HEK293 (cell line): ENCODE data around the gene STARD8.

ENCODE experiments used
- GLI2 ChIP-seq: fragments of 450-650 bp; formaldehyde crosslinking; IDR thresholded peaks from 2 replicates; pipeline ENCODE4; 2017; ENCODE audit warnings: missing biosample characterization, missing genetic modification characterization, low read depth, borderline replicate concordance
- GLIS2 ChIP-seq: fragments of 450-650 bp; formaldehyde crosslinking; IDR thresholded peaks from 2 replicates; pipeline ENCODE4 v1.5.1; 2016; ENCODE audit warnings: missing biosample characterization, missing genetic modification characterization
- HOXC10 ChIP-seq: sonication (generic); formaldehyde crosslinking; IDR thresholded peaks from 2 replicates; pipeline ENCODE4 v1.8.1; 2023; ENCODE audit warnings: mild to moderate bottlenecking, missing genetic modification reagents
- KLF10 ChIP-seq: fragments of 450-650 bp; IDR thresholded peaks from 2 replicates; pipeline ENCODE4 v1.5.1; 2018; ENCODE audit warnings: missing biosample characterization, mild to moderate bottlenecking, missing genetic modification characterization
- KLF7 ChIP-seq: fragments of 450-650 bp; formaldehyde crosslinking; IDR thresholded peaks from 2 replicates; pipeline ENCODE4 v1.5.1; 2016; ENCODE audit warnings: missing biosample characterization, missing genetic modification characterization, borderline replicate concordance
- KLF8 ChIP-seq: fragments of 450-650 bp; formaldehyde crosslinking; IDR thresholded peaks from 2 replicates; pipeline ENCODE4 v1.5.1; 2016; ENCODE audit warnings: missing biosample characterization, missing genetic modification characterization
- OSR2 ChIP-seq: fragments of 450-650 bp; formaldehyde crosslinking; IDR thresholded peaks from 2 replicates; pipeline ENCODE4 v1.5.1; 2016; ENCODE audit warnings: missing biosample characterization, missing genetic modification characterization
- SCRT1 ChIP-seq: fragments of 450-650 bp; formaldehyde crosslinking; IDR thresholded peaks from 2 replicates; pipeline ENCODE4 v1.5.1; 2016; ENCODE audit warnings: missing biosample characterization, missing genetic modification characterization, borderline replicate concordance
- SP3 ChIP-seq: fragments of 450-650 bp; formaldehyde crosslinking; IDR thresholded peaks from 2 replicates; pipeline ENCODE4 v1.5.1; 2016; ENCODE audit warnings: missing biosample characterization, missing genetic modification characterization
- ZBTB11 ChIP-seq: fragments of 450-650 bp; formaldehyde crosslinking; conservative IDR thresholded peaks from 2 replicates; pipeline ENCODE4 v1.5.1; 2016; ENCODE audit warnings: low read depth, missing biosample characterization, missing genetic modification characterization
- ZBTB26 ChIP-seq: fragments of 450-650 bp; formaldehyde crosslinking; optimal IDR thresholded peaks from 2 replicates; pipeline ENCODE3; 2016; ENCODE audit warnings: missing biosample characterization, mild to moderate bottlenecking, missing genetic modification characterization
- ZBTB6 ChIP-seq: fragments of 450-650 bp; formaldehyde crosslinking; IDR thresholded peaks from 2 replicates; pipeline ENCODE4 v1.5.1; 2017; ENCODE audit warnings: missing biosample characterization, missing genetic modification characterization
- ZFP3 ChIP-seq: fragments of 450-650 bp; formaldehyde crosslinking; IDR thresholded peaks from 2 replicates; pipeline ENCODE4 v1.5.1; 2016; ENCODE audit warnings: low read depth, missing biosample characterization, missing genetic modification characterization
- ZIC2 ChIP-seq: fragments of 450-650 bp; formaldehyde crosslinking; IDR thresholded peaks from 2 replicates; pipeline ENCODE4 v1.5.1; 2016; ENCODE audit warnings: missing biosample characterization, missing genetic modification characterization
- ZNF184 ChIP-seq: fragments of 450-650 bp; IDR thresholded peaks from 2 replicates; pipeline ENCODE4 v1.5.1; 2018; ENCODE audit warnings: missing biosample characterization, mild to moderate bottlenecking, missing genetic modification characterization
- ZNF2 ChIP-seq: fragments of 450-650 bp; formaldehyde crosslinking; IDR thresholded peaks from 2 replicates; pipeline ENCODE4 v1.5.1; 2016; ENCODE audit warnings: missing biosample characterization, missing genetic modification characterization
- ZNF239 ChIP-seq: fragments of 450-650 bp; formaldehyde crosslinking; IDR thresholded peaks from 2 replicates; pipeline ENCODE4 v1.5.1; 2016; ENCODE audit warnings: missing biosample characterization, missing genetic modification characterization
- ZNF280D ChIP-seq: fragments of 450-650 bp; formaldehyde crosslinking; IDR thresholded peaks from 2 replicates; pipeline ENCODE4 v1.5.1; 2016; ENCODE audit warnings: missing biosample characterization, missing genetic modification characterization
- ZNF292 ChIP-seq: fragments of 450-650 bp; formaldehyde crosslinking; IDR thresholded peaks from 2 replicates; pipeline ENCODE4 v1.5.1; 2016; ENCODE audit warnings: low read depth, missing biosample characterization, missing genetic modification characterization, borderline replicate concordance
- ZNF394 ChIP-seq: fragments of 450-650 bp; formaldehyde crosslinking; IDR thresholded peaks from 2 replicates; pipeline ENCODE4 v1.5.1; 2016; ENCODE audit warnings: missing biosample characterization, missing genetic modification characterization, mild to moderate bottlenecking, moderate library complexity, borderline replicate concordance
- ZNF398 ChIP-seq: fragments of 450-650 bp; formaldehyde crosslinking; IDR thresholded peaks from 2 replicates; pipeline ENCODE4 v1.5.1; 2017; ENCODE audit warnings: missing biosample characterization, missing genetic modification characterization
- ZNF423 ChIP-seq: fragments of 450-650 bp; formaldehyde crosslinking; IDR thresholded peaks from 2 replicates; pipeline ENCODE4 v1.5.1; 2016; ENCODE audit warnings: missing biosample characterization, missing genetic modification characterization
- ZNF426 ChIP-seq: fragments of 450-650 bp; formaldehyde crosslinking; IDR thresholded peaks from 2 replicates; pipeline ENCODE4 v1.5.1; 2017; ENCODE audit warnings: missing biosample characterization, missing genetic modification characterization, mild to moderate bottlenecking, inconsistent platforms, moderate library complexity
- ZNF473 ChIP-seq: fragments of 450-650 bp; formaldehyde crosslinking; IDR thresholded peaks from 2 replicates; pipeline ENCODE4 v1.5.1; 2017; ENCODE audit warnings: missing biosample characterization, missing genetic modification characterization
- ZNF521 ChIP-seq: fragments of 450-650 bp; formaldehyde crosslinking; IDR thresholded peaks from 2 replicates; pipeline ENCODE4 v1.5.1; 2017; ENCODE audit warnings: missing biosample characterization, mild to moderate bottlenecking, missing genetic modification characterization
- ZNF624 ChIP-seq: fragments of 450-650 bp; formaldehyde crosslinking; IDR thresholded peaks from 2 replicates; pipeline ENCODE4 v1.5.1; 2017; ENCODE audit warnings: missing biosample characterization, missing genetic modification characterization
- ZNF645 ChIP-seq: fragments of 450-650 bp; formaldehyde crosslinking; IDR thresholded peaks from 2 replicates; pipeline ENCODE4; 2016; ENCODE audit warnings: missing biosample characterization, missing genetic modification characterization
- ZNF76 ChIP-seq: fragments of 450-650 bp; formaldehyde crosslinking; IDR thresholded peaks from 2 replicates; pipeline ENCODE4; 2016; ENCODE audit warnings: low read depth, missing biosample characterization, missing genetic modification characterization, borderline replicate concordance

The STARD8 gene

GRCh38 chrX:68647156-68647957 is at the start of gene STARD8 (continued):
- TF ChIP-seq GLI2 (tag by site-specific recombination) = no peak
- no peak for TF ChIP-seq ZNF473
- TF ChIP-seq GLIS2 (tag by site-specific recombination) = peak; percentile 71
- no peak for TF ChIP-seq OSR2 (tag by site-specific recombination)
- TF ChIP-seq ZNF398 (tag by site-specific recombination) = peak; percentile 28; the same call in 1 of the 2 replicates
- TF ChIP-seq ZBTB6 = no peak
- TF ChIP-seq ZNF292 (tag by site-specific recombination) = no peak
- TF ChIP-seq ZNF645 (tag by site-specific recombination) = no peak
- no peak for TF ChIP-seq ZNF423 (tag by site-specific recombination)
- TF ChIP-seq ZBTB26 (tag by site-specific recombination) = peak; percentile 18
- no peak for TF ChIP-seq HOXC10 (CRISPR knock-in tag)
- TF ChIP-seq ZNF239 (tag by site-specific recombination) = no peak
- TF ChIP-seq ZBTB11 = no peak
- peak; percentile 89 for TF ChIP-seq SP3 (tag by site-specific recombination)
- no peak for TF ChIP-seq ZNF521
- TF ChIP-seq KLF10 (tag by site-specific recombination) = no peak
- TF ChIP-seq ZNF2 = no peak
- TF ChIP-seq ZNF280D (tag by site-specific recombination) = no peak
- no peak for TF ChIP-seq ZNF426 (tag by site-specific recombination)
- TF ChIP-seq KLF8 = no peak
- TF ChIP-seq SCRT1 (tag by site-specific recombination) = no peak
- no peak for TF ChIP-seq ZNF394
- TF ChIP-seq ZIC2 (tag by site-specific recombination) = peak; percentile 92
- TF ChIP-seq ZNF184 = no peak
- TF ChIP-seq KLF7 (tag by site-specific recombination) = no peak
- no peak for TF ChIP-seq ZFP3
- TF ChIP-seq ZNF624 (tag by site-specific recombination) = no peak
- no peak for TF ChIP-seq ZNF76 (tag by site-specific recombination)
